Sigmoid colon (tissue), 7 donors: Measurements from ENCODE around the gene C4BPA. TPM values are rescaled to one million over a fixed set of nuclear protein-coding genes. Genes with fewer than 3 reads are reported as not detected.

Experiments used
- DNase-seq: peaks from one replicate; pipeline ENCODE4 v3.0.0-alpha.2; 2019
- H3K27ac ChIP-seq, 4 donors: fragments of 200-600 bp; sonication (generic); one replicate each; pipeline ENCODE4 v1.5.1; 2016 to 2019; ENCODE audit warnings: mild to moderate bottlenecking in 1 of 4
- H3K27me3 ChIP-seq, 3 donors: fragments of 200-600 bp; sonication (generic); one replicate each; pipeline ENCODE4 v1.5.1; 2019; ENCODE audit warnings: mild to moderate bottlenecking in 1 of 3
- H3K36me3 ChIP-seq, 4 donors: fragments of 200-600 bp; sonication (generic); one replicate each; pipeline ENCODE4 v1.5.1; 2016 to 2019
- H3K4me1 ChIP-seq, 4 donors: fragments of 200-600 bp; sonication (generic); one replicate each; pipeline ENCODE4 v1.5.1; 2017 to 2019
- H3K4me3 ChIP-seq, 4 donors: fragments of 200-600 bp; sonication (generic); one replicate each; pipeline ENCODE4 v1.5.1; 2017 to 2019; ENCODE audit warnings: mild to moderate bottlenecking in 2 of 4, moderate library complexity in 1 of 4
- H3K9me3 ChIP-seq, 4 donors: fragments of 200-600 bp in 3 of 4; sonication (generic) in 3 of 4; one replicate each; pipeline versions ENCODE4 v1.5.1 to v1.6.1; 2013 to 2019
- CTCF ChIP-seq, 4 experiments: fragments of 450-650 bp in 3 of 4; fragments of 200-600 bp in 1 of 4; IDR thresholded peaks; one replicate each; pipeline ENCODE4 v1.5.1; 2016 to 2019; ENCODE audit warnings: antibody characterized with exemption in 4 of 4, mild to moderate bottlenecking in 3 of 4, moderate library complexity in 2 of 4
- EP300 ChIP-seq, 4 donors: sonication (generic); formaldehyde crosslinking; IDR thresholded peaks; one replicate each; pipeline ENCODE4 v1.6.1; 2017; ENCODE audit warnings: antibody characterized with exemption in 4 of 4
- POLR2A ChIP-seq, 2 donors: fragments of 450-650 bp; IDR thresholded peaks; one replicate each; pipeline ENCODE4 v1.6.1; 2016; ENCODE audit warnings: antibody characterized with exemption in 2 of 2, mild to moderate bottlenecking in 2 of 2, moderate library complexity in 2 of 2
- POLR2AphosphoS5 ChIP-seq, 4 donors: sonication (generic); formaldehyde crosslinking; IDR thresholded peaks; one replicate each; pipeline ENCODE4 v1.6.1; 2017; ENCODE audit warnings: antibody characterized with exemption in 4 of 4
- WGBS, 2 donors: extraction: QIAGEN DNeasy Blood & Tissue Kit; methylation state at CpG; one replicate each; pipeline ENCODE4 v1.1.7; 2013; 5-methylcytosine and 5-hydroxymethylcytosine counted together
- intact Hi-C: fragments of 100-400 bp; cut with DNase I; formaldehyde crosslinking; loops from one replicate; pipeline ENCODE4 v1.15.1; 2023
- polyA plus RNA-seq, 3 donors: library from polyadenylated mRNA; stranded (reverse); fragments of 200-250 nt; gene quantifications; one replicate each; pipeline ENCODE4 v1.2.3, GENCODE V29; 2013
- total RNA-seq, 4 donors: library from RNA; depleted of rRNA; stranded (reverse); fragments of >200 nt; gene quantifications; one replicate each; pipeline ENCODE4 v1.1.0, GENCODE V29; 2016
- donor health status: healthy with polysubstance abuse.
- donor health status: Bipolar disorder and iron deficiency.
- donor health status: healthy.

C4BPA gene
- total and polyA plus RNA-seq, 7 donors, result 1.2 to 6.4 (median 2.5) TPM; not detected in 4

- intact Hi-C loops, result no loop called here
- H3K27ac ChIP-seq, result no peak within 1 kb of the TSS
- H3K4me1 ChIP-seq, result no peaks in the 10 kb centered on the region
- H3K4me3 ChIP-seq, result no peak within 1 kb of the TSS
- DNase-seq, result no peak
- WGBS, 2 donors, result 21 to 48% methylated on average over 9 of the region's 9 CpGs
- TF ChIP-seq POLR2AphosphoS5 (IDR thresholded peaks at IDR 0.05), result no peak
- no peak for TF ChIP-seq POLR2A (IDR thresholded peaks at IDR 0.05)
- TF ChIP-seq EP300 (IDR thresholded peaks at IDR 0.05), result no peak
- TF ChIP-seq CTCF (IDR thresholded peaks at IDR 0.05), result no peak
- H3K9me3 ChIP-seq, result no peaks in the 10 kb centered on the region
- H3K36me3 ChIP-seq, result no peaks in the 10 kb centered on the region
- H3K27me3 ChIP-seq, result no peaks in the 10 kb centered on the region
Measured at GRCh38 chr1:207088701-207089626, 15.1 kb upstream of the C4BPA start, which contains the start of gene C4BPB. Gene C4BPB, plus strand, starts transcription at chr1:207088860. Its CDS starts 672 bp downstream, at chr1:207089532.

GRCh38 chr1:207089627-207090355 is 14.2 kb upstream of the C4BPA start:
- intact Hi-C loops, result no loop called here
- no peaks in the 10 kb centered on the region for H3K27me3 ChIP-seq
- no peak overlapping the region for H3K4me3 ChIP-seq
- no peak overlapping the region for H3K27ac ChIP-seq
- H3K4me1 ChIP-seq, result no peaks in the 10 kb centered on the region
- no peaks in the 10 kb centered on the region for H3K36me3 ChIP-seq
- 81 to 88% methylated on average over 17 of the region's 17 CpGs for WGBS, 2 donors
- no peak for TF ChIP-seq EP300 (IDR thresholded peaks at IDR 0.05)
- TF ChIP-seq CTCF (IDR thresholded peaks at IDR 0.05), result no peak
- no peak for TF ChIP-seq POLR2AphosphoS5 (IDR thresholded peaks at IDR 0.05)
- no peak for TF ChIP-seq POLR2A (IDR thresholded peaks at IDR 0.05)
- H3K9me3 ChIP-seq, result no peaks in the 10 kb centered on the region
- DNase-seq, result no peak

GRCh38 chr1:207091200-207091908 is 12.7 kb upstream of the C4BPA start:
- intact Hi-C loops, result no loop called here
- Histone ChIP-seq H3K9me3 (no peaks in the 10 kb centered on the region), H3K4me3 (no peak overlapping the region), H3K4me1 (no peaks in the 10 kb centered on the region), H3K27ac (no peak overlapping the region), H3K27me3 (no peaks in the 10 kb centered on the region), H3K36me3 (no peaks in the 10 kb centered on the region)
- no peak for DNase-seq
- no peak for TF ChIP-seq POLR2A (IDR thresholded peaks at IDR 0.05)
- no peak for TF ChIP-seq CTCF (IDR thresholded peaks at IDR 0.05)
- TF ChIP-seq POLR2AphosphoS5 (IDR thresholded peaks at IDR 0.05), result no peak
- no peak for TF ChIP-seq EP300 (IDR thresholded peaks at IDR 0.05)
- whole genome bisulfite sequencing, 2 donors, result 80 to 83% methylated on average over 4 of the region's 4 CpGs

- no peak for TF ChIP-seq EP300 (IDR thresholded peaks at IDR 0.05)
- TF ChIP-seq POLR2AphosphoS5 (IDR thresholded peaks at IDR 0.05), result no peak
- TF ChIP-seq POLR2A (IDR thresholded peaks at IDR 0.05), result no peak
- TF ChIP-seq CTCF (IDR thresholded peaks at IDR 0.05), result no peak
- intact Hi-C loops, result no loop called here
- H3K27ac ChIP-seq, result no peak overlapping the region
- H3K9me3 ChIP-seq, result no peaks in the 10 kb centered on the region
- H3K4me1 ChIP-seq, result no peaks in the 10 kb centered on the region
- no peak overlapping the region for H3K4me3 ChIP-seq
- 15 to 48% methylated on average over 2 of the region's 2 CpGs for WGBS, 2 donors
- H3K36me3 ChIP-seq, result no peaks in the 10 kb centered on the region
- no peaks in the 10 kb centered on the region for H3K27me3 ChIP-seq
- DNase-seq, result no peak
Measured at GRCh38 chr1:207093944-207094343, 10.1 kb upstream of the C4BPA start.
